GM19035 (cell line): ENCODE results near the gene RAG2.
A peak's percentile ranks its signal among the peaks of the same experiment; 100 is the strongest.

ENCODE experiments used
- ATAC-seq: cut with Tn5 transposase; IDR thresholded peaks from one replicate; pipeline ENCODE4 v1.9.1; 2021; ENCODE audit not compliant: unreplicated experiment

The RAG2 gene

GRCh38 chr11:36601155-36601554, 3.1 kb upstream of the RAG2 start:
- ATAC-seq = no peak

- ATAC-seq = no peak
These were observed 2.1 kb upstream of the RAG2 start for GRCh38 chr11:36600180-36600579.

- no peak for ATAC-seq
These were observed 1.2 kb downstream of the RAG2 start for GRCh38 chr11:36596880-36597279.

GRCh38 chr11:36594316-36594989, 3.6 kb downstream of the RAG2 start, which contains the start of gene IFTAP:
Gene IFTAP, plus strand, starts transcription at chr11:36594502. Its CDS starts 15,602 bp downstream, at chr11:36610104.
- peak; percentile 78 for ATAC-seq

- ATAC-seq = no peak
These were observed 6.6 kb downstream of the RAG2 start for GRCh38 chr11:36591433-36591832.

- no peak for ATAC-seq
These were observed 7.5 kb downstream of the RAG2 start for GRCh38 chr11:36590513-36590912.

- no peak for ATAC-seq
These were observed 9.9 kb downstream of the RAG2 start for GRCh38 chr11:36588099-36588498.

- ATAC-seq = peak; percentile 70
These were observed 11.5 kb downstream of the RAG2 start for GRCh38 chr11:36586543-36586942.

GRCh38 chr11:36583667-36584066, 14.4 kb downstream of the RAG2 start:
- no peak for ATAC-seq

GRCh38 chr11:36581536-36581935, 16.5 kb downstream of the RAG2 start:
- no peak for ATAC-seq

- ATAC-seq = no peak
These were observed 19.6 kb downstream of the RAG2 start for GRCh38 chr11:36578458-36578857.

GRCh38 chr11:36577859-36578258, 20.2 kb downstream of the RAG2 start:
- ATAC-seq = no peak

GRCh38 chr11:36577373-36577772, 20.7 kb downstream of the RAG2 start:
- ATAC-seq = no peak

GRCh38 chr11:36574486-36574885, 23.6 kb downstream of the RAG2 start:
- ATAC-seq = no peak

GRCh38 chr11:36569095-36569494, 28.9 kb downstream of the RAG2 start:
- no peak for ATAC-seq

- no peak for ATAC-seq
These were observed 30.3 kb downstream of the RAG2 start, which contains the start of gene RAG1 for GRCh38 chr11:36567694-36568093. Gene RAG1, plus strand, starts transcription at chr11:36568007. Its CDS starts 5,298 bp downstream, at chr11:36573305.

GRCh38 chr11:36566407-36567053, 31.5 kb downstream of the RAG2 start:
- no peak for ATAC-seq

- no peak for ATAC-seq
These were observed 32.9 kb downstream of the RAG2 start for GRCh38 chr11:36565031-36565610.

GRCh38 chr11:36564376-36565030, 33.5 kb downstream of the RAG2 start:
- ATAC-seq = peak; percentile 69

GRCh38 chr11:36558571-36559413, 39.2 kb downstream of the RAG2 start:
- peak; percentile 91 for ATAC-seq

- ATAC-seq = no peak
These were observed 40.0 kb downstream of the RAG2 start for GRCh38 chr11:36557991-36558390.
